GM18502 (cell line): Measurements from ENCODE around the gene KIZ.
A peak's percentile ranks its signal among the peaks of the same experiment; 100 is the strongest.
"Not testable (repeated sequence)": the region's sequence is repeated elsewhere in the genome, so short reads cannot be mapped to it uniquely, and the experiment has no call there.

Experiments
- ATAC-seq: cut with Tn5 transposase; IDR thresholded peaks from one replicate; pipeline ENCODE4 v1.9.1; 2021; ENCODE audit warnings: mild to moderate bottlenecking; ENCODE audit not compliant: unreplicated experiment, poor library complexity

Gene KIZ

DNA sequence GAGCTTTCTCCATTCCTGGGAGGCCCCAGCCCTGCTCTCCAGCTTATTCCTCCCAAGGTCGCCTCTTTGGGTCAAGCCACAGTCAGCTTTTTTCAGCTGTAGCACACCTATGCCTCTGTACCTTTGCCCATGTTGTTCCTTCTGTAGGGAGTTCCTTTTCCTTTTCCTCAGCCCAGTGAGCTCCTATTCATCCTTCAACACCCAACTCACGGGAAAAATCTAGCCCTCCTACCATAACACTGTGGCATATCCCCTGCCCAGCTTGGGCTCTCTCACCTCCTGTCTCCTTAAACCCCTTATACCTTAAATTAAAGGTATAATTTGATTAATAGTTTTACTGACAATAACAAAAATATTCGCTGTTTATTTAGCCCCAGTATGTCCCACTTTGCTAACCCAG, 118.9 kb downstream of the KIZ start:
- ATAC-seq: no peak

DNA sequence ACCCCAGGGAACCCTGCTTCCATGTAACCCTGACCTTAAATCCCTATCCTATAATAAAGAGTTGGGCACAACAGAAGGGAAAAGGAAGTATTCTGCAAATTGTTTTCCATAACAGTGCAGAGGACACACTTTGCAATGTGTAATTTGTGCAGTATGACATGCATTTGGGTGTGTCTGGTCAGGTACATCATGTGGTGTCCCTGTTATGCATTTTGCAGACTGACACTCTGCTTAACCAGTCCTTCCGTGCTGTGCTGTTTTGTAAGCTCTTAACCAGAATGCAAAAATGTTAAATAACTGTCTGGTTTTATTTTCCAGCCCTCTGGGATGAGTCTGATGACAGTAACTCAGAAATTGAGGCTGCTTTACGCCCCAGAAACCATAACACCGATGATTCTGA, 120.3 kb downstream of the KIZ start:
- ATAC-seq: no peak

DNA sequence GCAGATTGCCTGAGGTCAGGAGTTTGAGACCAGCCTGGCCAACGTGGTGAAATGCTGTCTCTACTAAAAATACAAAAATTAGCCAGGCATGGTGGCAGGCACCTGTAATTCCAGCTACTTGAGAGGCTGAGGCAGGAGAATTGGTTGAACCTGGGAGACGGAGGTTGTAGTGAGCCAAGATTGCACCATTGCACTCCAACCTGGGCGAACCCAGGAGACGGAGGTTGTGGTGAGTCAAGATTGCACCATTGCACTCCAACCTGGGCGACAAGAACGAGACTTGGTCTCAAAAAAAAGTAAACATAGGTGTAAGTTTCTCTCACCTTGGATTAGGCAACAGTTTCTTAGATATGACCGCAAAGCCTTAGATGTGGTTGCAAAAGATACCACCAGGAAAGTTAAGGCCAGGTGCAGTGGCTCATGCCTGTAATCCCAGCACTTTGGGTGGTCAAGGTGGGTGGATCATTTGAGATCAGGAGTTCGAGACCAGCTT, 121.8 kb downstream of the KIZ start:
- not testable (repeated sequence) for ATAC-seq

DNA sequence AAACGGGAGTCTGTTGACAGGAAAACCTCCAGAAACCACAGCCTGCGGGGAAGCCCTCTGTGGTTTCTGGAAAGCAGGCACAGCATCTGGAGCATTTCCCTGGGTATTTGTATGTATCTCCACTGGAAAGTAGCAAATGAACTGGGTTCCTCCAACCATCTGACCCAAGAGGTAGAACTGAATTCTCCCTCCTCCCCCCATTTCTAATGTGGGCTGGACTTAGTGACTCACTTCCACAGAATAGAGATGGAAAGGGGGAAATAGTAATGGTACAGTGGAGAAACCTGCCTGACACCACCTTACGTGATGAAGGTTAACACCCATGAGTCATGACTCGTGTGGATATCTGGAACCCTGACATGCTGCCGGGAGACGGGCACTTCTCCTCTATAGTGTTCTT, 125.4 kb downstream of the KIZ start:
- no peak for ATAC-seq

DNA sequence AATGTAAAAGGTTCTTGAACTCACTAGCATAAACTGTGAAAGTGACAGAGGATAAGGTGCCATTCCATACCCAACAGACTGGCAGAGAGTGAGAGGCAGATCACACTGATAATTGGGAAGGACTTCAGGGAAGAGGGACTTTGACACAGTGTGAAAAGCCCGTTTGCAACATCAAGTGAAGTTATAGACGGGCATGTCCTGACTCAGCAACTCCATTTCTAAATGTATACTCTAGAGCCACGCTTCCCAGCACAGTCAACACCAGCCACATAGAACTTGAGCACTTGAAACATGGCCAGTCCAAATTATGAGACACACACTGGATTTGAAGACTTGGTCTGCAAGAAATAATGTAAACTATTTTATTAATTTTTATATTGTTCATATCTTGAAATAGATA, 131.3 kb downstream of the KIZ start:
- ATAC-seq: no peak

DNA sequence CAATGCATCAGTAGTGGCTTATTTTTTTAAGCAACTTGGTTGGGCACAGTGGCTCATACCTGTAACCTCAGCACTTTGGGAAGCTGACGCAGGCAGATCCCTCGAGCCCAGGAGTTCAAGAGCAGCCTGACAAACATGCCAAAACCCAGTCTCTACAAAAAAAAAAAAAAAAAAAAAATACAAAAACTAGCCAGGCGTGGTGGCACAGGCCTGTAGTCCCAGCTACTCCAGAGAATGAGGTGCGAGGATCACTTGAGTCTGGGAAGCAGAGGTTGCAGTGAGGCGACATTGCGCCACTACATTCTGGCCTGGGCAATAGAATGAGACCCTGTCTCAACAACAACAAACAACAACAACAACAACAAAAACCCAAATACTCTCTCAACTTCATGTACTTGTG, 132.5 kb downstream of the KIZ start:
- no peak for ATAC-seq

DNA sequence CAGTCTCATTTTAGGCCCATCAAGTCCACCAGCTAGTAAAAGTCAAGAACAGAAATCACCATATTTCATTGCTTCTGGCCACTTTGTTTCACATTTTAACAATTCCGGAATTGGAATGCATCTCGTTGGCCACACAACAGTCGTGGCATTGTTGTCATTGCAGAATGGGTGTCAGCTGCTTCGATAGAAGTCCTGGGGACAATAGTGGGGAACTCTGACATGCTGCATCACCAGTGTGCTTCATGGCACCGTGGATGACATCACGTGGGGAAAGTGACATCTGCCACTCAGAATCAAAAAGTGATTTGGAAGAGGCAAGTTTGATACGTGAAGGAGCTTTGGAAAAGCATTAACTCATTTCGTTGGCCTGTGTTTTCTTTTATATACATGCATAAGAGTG, 133.5 kb downstream of the KIZ start:
- ATAC-seq: no peak

DNA sequence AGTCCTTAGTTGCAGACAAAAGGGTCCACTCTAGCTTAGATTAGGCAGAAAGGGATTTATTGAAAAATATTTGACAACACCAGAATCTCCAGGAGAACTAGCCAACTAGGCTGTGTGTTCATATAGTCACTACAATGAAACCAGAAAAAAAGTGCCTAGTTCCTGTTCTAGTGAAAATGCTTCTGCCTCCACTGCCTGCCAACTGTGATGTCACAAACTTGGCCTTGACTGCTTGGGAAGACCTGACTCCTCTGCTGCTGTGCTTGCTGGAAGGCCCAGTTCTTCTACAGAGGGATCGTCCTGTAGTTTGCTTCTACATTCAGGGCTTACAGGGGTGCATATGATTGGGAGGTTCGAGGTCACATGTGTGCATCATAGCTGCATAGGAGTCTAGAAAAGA, 136.9 kb downstream of the KIZ start:
- ATAC-seq: peak; percentile 69

DNA sequence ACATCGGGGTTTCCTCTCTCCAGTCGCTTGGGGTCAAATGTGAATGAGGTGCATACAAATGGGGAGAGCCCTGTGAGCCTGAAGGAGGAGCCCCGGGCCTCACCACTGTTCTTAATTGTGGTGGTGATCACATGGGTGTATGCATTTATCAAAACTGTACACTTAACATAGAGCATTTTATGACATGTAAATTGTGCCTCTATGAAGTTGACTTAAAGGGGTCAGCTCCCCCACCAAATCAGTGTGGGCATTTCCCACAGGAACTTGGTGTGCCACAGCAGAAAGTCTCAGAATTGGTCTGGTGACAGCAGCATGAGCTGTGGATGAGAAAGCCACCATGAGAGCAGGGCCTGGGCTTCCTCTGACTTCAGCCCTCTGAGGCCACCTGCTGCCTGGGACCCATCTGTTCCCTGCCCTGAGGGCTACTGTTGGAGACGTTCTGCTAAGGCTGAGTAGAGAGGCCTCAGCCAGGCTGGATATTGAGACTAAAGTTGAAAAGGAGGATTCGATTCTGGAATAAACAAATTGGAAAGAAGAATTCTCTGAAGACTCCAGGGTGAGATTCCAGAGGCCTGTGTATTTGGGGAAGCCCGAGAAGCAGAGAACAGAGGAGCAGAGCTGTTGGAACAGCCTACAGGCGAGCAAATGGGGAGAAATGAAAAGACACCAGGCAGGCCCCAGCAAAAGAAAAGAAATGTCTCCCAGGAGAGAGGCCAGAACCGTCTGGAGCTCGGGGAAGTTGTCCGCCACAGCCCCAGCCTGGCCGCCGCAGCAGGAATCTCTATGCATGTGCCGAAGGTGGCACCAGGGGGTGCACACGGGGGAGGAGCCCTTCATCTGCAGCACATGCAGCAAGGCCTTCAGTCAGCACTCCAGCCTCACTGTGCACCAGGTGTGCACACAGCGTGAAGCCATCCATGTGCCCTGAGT, 139.6 kb downstream of the KIZ start:
- no peak for ATAC-seq

DNA sequence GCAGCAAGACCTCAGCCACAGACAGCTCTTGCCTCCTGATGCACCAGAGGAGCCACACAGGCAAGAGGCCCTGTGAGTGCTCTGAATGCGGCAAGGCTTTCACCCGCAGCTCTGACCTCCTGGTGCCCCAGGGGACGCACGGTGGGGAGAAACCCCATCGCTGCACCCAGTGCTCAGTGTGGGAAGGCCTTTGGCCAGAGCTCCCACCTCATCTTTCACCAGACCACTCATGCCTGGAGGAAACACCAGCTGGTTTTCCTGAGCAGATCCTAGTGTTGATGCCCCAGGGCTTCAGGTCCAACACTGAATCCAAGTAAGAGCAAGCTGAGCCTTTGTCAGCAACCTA, 140.3 kb downstream of the KIZ start:
- no peak for ATAC-seq

DNA sequence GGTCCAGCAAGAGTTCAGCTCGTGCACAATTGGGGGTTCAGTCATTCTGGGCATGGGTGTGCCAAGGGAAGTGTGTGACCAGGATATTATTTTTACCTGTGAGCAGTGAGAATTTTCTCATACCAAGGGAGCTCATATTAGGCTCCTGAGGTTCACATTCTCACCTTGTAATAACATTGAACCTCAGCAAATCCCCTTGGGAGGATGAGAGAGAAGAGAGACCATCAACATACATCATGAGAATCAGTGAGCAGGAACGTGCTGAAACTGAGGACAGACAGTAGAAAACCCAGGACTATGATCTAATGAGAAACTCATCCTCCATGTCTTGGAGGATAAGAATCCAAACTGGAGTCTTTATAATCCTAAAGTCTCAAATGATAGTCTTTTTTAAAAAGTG, 143.9 kb downstream of the KIZ start:
- ATAC-seq: no peak

DNA sequence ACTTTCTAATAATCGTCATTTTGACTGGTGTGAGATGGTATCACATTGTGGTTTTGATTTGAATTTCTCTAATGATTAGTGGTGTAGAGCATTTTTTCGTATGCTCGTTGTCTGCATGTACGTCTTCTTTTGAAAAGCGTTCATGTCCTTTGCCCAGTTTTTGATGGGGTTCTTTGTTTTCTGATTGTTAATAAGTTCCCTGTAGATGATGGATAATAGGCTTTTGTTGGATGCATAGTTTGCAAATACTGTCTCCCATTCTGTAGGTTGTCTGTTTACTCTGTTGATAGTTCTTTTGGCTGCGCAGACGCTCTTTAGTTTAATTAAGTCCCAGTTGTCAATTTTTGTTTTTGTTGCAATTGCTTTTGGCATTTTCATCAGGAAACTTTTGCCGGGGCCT, 144.9 kb downstream of the KIZ start:
- no peak for ATAC-seq

DNA sequence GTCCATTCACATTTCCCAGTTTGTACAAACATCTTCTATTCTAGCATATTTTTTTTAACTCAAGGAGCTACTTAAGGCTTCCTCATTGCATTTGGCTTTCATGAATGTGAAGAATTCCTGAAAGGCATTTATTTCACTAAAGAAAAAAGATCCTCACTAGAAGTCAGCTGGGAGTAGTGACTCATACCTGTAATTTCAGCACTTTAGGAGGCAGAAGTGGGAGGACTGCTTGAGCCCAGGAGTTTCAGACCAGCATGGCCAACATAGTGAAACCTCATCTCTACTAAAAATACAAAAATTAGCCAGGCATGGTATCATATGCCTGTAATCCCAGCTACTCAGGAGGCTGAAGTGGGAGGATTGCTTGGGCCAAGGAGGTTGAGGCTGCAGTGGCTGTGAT, 146.4 kb downstream of the KIZ start:
- ATAC-seq: peak; percentile 72

DNA sequence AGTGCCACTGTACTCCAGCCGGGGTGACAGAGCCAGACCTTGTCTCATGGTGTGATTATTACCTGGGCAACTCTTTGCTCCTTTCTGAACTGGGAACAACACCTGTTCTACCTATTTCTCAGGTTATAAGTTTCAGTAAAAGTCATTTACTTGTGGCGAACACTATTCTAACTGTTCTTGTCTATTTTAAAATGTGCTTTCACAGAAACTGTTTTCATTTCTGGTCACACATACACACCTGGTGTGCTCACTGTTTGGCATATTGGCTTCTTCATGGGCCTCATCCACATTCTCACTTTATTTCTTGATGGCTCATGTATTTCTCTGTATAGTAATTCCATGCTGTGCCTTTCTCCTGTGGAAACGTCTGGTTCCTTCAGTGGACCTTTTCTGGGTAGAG, 146.8 kb downstream of the KIZ start:
- ATAC-seq: peak; percentile 62

DNA sequence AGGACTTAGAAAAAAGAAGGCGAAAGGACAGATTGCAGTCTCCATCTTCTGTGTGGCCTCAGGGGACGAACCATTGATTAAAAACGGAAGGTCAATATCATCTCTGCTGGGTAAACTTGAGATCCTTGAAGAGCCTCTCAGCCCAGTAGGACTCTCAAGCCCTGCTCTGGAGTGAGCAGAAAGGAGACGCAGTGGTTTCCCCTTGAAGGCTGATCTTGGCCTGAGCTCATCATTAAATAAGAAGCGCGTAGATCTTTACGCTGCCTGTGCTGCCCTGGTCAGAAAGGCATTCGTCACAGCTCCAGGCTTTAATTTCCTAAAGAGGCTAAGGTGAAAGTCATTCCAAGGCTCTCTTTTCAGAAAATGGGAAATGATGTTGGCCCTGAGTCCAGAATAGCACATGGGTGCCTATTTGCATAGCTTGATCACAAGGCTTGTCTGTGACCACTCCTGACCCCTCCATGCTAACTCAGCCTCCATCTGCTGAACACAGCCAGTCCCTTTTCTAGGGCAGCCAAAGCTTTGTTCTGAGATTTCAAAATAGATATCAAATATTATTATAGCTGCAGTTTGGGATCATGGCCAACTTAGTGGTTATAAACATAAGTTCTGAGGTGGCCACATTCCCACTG, 148.0 kb downstream of the KIZ start:
- ATAC-seq: no peak

DNA sequence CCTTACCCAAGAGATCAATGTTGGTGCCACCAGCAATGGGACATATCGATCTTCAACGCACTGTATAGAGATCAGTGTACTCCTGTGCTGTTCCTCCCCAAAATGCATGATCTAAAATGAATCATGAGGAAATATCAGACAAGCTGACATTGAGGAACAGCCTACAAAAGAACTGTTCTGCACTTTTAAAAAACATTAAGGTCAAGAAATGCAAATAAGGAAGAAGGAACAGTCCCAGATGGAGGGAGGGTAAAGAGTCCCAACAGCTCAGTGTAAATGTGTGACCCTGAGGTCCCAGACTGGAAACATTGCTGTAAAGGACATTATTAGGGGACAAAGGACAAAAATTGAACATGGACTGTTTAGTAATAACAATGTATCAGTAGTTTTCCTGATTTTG, 152.9 kb downstream of the KIZ start:
- no peak for ATAC-seq

DNA sequence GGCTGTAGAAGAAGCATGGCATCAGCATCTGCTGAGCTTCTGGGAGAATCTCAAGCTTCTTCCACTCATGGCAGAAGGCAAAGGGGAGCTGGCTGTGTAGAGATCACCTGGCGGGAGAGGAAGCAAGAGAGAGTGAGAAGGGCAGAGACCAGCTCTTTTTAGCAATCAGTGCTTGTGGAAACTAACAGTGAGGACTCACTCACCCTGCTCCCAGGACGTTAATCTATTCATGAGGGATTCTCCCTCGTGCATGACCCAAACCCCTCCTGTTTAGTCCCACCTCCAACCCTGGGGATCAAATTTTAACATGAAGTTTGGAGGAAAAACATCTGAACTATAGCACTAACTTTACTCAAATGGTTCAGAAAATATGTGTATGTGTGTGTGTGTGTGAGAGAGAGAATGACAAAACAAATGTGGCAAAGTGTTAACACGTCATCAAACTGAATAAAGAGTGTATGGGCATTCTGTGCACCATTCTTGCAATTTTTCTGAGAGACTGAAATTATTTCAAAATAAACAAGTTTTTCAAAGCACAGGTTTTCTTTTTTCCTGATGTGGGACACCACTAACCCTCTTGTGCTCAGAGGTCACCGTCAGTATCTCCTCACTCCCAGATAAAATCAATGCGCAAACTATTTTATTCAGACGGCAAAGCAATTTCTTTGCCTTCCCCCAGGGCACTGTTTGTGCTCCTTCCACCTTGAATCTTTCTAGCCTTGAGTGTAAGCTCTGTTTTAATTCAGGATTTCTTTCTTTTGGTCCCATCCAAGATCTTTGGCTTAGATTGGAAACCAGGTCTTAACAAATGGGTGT, 154.0 kb downstream of the KIZ start:
- ATAC-seq: no peak

DNA sequence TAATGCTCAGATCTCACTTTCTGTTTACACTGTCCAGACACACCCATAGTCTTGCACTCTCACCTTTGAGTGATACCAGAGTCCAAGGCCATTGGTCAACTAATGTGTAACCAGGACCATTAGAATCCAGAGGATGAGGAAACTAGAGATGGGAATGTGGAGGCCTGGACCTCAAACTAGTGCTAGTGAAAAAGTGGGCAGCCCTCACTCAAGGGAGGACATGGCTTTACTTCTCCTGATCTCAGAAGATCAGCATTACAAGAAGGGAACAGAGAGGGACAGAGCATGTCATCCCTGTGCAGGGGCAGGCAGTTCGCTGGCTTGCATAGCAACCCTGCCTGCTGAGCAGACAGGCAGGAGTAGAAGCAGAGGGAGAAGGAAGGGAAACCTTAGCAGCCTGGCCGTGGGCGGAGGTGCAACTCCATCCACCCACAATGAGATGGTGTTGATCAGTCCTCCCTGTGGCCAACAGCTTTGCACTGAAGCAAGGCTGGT, 154.7 kb downstream of the KIZ start:
- ATAC-seq: peak; percentile 72

DNA sequence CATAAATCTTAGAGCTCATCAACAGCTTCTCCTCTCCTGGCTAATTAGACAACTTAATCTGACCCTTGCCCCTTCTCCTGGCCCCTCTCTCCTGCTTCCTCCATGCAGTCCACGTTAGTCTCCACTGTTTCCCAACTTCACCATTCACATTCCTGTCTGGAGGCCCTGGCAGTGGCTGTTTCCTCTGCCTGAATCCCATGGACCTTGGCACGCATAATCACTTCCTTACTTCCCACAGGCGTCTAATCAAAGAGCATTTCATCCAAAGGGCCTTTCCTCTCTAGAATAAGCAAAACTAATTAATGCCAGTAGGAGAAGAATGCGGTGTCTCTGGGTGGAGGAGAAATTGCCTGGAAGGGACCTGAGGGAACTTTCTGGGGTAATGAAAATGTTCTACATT, 160.9 kb downstream of the KIZ start:
- no peak for ATAC-seq

DNA sequence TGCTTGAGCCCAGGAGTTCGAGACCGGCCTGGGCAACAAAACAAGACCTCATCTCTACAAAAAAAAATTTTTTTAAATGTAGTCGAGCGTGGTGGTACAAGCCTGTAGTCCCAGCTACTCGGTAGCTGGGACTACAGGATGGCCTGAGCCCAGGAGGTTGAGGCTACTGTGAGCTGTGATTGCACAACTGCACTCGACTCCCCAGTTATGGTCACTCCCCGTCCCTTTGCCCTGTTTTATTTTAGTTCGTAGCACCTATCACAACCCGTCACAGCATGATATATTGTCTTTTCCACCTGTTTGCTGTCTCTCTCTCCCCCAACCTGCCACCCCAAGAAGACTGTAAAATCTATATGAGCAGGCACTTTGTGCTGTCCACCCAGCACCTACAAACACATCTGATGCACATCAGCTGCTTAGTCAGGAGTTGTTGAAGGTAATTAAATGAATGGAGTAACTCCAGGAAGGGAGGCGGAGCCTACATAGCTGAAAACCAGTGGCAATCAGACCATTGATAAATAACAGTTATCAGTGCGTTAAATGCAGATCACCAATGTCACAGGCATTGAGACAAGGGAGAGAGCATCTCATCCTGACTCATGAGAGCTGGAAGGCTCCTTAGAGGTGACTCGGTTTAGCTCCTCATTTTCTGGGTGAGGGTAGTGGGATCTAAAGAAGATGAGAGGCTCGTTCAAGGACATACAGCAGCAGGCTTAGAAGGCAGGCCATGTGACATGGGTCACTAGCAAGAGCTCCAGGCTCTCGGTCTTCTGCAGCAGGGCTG, 162.9 kb downstream of the KIZ start:
- ATAC-seq: no peak
